ENCODE data around the gene PMS1.

DNA sequence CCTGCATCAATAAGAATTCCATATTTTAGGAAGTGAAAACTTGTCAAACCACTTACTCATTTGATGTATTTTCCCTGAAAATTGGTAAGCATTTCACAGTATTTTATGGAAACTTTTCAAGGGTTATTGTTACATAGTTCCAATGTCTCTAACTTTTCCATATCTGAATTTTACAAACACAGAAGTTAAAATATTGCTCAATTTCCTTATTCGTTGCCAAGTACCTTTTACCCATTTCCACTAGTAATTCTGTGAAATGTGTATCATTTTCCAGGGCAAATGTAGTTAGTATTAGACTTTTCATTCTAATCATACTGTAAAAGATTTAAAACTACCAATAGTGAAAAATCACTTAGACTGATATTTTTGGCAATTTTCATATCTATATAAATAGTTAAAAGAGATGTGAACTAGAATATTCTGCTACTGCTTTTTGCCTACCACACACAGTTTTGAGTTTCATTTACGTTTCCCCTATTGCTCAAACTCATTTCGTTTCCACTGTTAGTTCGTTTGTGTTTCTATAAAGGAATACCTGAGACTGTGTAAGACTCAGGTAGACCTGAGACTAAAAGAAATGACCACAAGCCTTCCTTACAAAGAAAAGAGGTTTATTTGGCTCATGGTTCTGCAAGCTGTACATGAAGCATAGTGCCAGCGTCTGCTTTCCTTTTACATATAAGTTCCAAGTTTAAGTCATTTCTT is 86.3 kb downstream of the PMS1 start:
- no peak for TF ChIP-seq CTCF (IDR thresholded peaks at IDR 0.05)
- no peak for TF ChIP-seq ZFX (IDR thresholded peaks at IDR 0.05; ENCODE audit: borderline replicate concordance)
